Choroid plexus epithelial cell (primary cell): ENCODE measurements around the gene SLC25A1.

Experiments used
- DNase-seq: peaks from one replicate; pipeline ENCODE4 v3.0.0-alpha.2; 2010; ENCODE audit warnings: low read depth
- H3K4me3 ChIP-seq: 2 replicates; pipeline ENCODE4 v1.5.1; 2011; ENCODE audit warnings: low read depth, mild to moderate bottlenecking, control low read depth, low read length, moderate library complexity
- CTCF ChIP-seq: conservative IDR thresholded peaks from 2 replicates; pipeline ENCODE4 v1.5.1; 2011; ENCODE audit warnings: low read depth, mild to moderate bottlenecking, control low read depth, inconsistent platforms, low read length, moderate library complexity

Gene SLC25A1

DNA sequence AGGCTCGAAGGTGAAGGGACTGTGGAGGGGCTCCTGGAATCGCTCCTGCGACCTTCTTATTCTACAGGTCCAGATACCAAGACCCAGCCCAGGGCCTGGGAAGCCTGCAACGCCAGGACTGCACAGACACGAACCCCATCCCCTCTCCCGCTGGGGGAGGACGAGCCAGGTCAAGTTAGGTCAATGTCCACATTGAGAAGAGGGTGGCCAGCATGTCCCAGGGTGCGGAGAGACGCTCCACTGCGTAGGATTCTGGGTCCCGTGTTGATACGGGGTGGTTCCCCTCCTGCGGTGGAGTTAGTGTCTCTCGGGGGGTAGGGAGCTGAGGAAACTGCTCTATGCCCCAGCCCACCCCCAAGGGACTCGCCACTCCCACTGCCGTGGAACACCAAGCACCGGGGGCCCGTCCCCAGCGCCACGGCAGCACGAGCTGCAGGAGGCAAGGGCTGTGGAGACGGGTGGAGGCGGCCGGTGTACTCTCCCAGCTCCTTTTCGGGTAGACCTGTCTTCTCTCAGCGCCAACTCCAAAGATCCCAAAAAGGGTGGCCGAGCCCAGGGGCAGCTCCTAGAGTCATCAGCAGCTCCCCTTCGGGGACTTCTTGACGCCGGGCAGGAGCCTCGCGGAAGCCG is 30.0 kb downstream of the SLC25A1 start:
- no peak overlapping the region for H3K4me3 ChIP-seq

GRCh38 chr22:19147195-19147780 is 31.2 kb downstream of the SLC25A1 start:
- DNase-seq: no peak
- H3K4me3 ChIP-seq: no peak overlapping the region
- TF ChIP-seq CTCF: no peak

More for the DNA sequence above, 30.0 kb downstream of the SLC25A1 start:
- no peak for DNase-seq
- no peak for TF ChIP-seq CTCF

- no peak for TF ChIP-seq CTCF
- DNase-seq: no peak
- no peak overlapping the region for H3K4me3 ChIP-seq
These were observed 32.1 kb downstream of the SLC25A1 start for GRCh38 chr22:19146215-19146968.

GRCh38 chr22:19143967-19144400 is 34.6 kb downstream of the SLC25A1 start:
- peak; percentile 20 for DNase-seq
- H3K4me3 ChIP-seq: peak overlapping the region; percentile 98
- TF ChIP-seq CTCF: no peak

DNA sequence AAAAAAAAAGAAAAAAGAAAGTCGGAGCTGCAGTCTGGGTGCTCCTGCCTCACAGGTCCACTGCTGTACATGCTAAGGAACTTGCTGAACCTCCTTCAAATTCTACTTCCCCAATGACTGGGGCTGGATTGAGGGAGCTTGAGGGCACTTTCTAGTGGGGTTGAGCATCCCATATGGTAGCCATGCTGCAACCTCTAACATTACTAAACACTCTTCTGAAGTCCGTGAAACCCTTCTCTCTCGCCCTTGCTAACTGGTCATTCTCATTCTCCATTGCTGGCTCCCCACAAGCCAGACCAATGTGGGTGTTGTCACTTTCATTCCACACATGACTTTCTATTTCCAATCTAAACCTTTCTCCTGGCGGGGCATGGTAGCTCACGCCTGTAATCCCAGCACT is 35.3 kb downstream of the SLC25A1 start:
- peak overlapping the region; percentile 8 for H3K4me3 ChIP-seq
- DNase-seq: no peak
- no peak for TF ChIP-seq CTCF

- H3K4me3 ChIP-seq: no peak overlapping the region
- DNase-seq: no peak
- TF ChIP-seq CTCF: no peak
These were observed 36.1 kb downstream of the SLC25A1 start for GRCh38 chr22:19142394-19142793.
